HG02943 (cell line): ENCODE data around the gene AK1.
"Not testable (repeated sequence)": the region's sequence is repeated elsewhere in the genome, so short reads cannot be mapped to it uniquely, and the experiment has no call there.

Experiments used
- ATAC-seq: cut with Tn5 transposase; IDR thresholded peaks from one replicate; pipeline ENCODE4 v1.9.1; 2021; ENCODE audit warnings: mild to moderate bottlenecking, low read depth, moderate library complexity; ENCODE audit not compliant: unreplicated experiment

AK1 gene

GRCh38 chr9:127853312-127854183, 23.9 kb downstream of the AK1 start:
- ATAC-seq, result no peak

DNA sequence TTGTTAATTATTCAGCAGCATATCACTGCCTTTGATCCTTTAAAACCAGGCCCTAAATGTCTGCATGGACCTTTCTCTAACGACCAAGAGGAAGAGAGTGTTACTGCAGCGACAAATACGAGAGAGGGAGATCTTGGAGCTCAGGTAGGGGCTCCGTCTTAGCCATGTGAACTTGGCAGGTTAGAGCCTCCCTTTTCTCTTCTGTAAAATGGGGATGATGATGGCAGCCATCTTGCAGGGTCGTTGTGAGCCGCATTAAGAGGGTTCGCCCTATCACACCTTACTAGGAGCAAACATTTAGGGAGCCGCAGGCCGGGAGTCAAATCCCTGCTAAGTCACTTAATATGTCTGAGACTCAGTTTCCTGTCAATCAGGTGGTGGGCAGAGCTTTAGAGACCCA, 24.6 kb downstream of the AK1 start:
- ATAC-seq, result no peak

- ATAC-seq, result no peak
These were observed 27.1 kb downstream of the AK1 start for GRCh38 chr9:127850286-127850830.

GRCh38 chr9:127848756-127849504, 28.5 kb downstream of the AK1 start:
- ATAC-seq, result no peak

- no peak for ATAC-seq
These were observed 29.4 kb downstream of the AK1 start for GRCh38 chr9:127847833-127848755.

DNA sequence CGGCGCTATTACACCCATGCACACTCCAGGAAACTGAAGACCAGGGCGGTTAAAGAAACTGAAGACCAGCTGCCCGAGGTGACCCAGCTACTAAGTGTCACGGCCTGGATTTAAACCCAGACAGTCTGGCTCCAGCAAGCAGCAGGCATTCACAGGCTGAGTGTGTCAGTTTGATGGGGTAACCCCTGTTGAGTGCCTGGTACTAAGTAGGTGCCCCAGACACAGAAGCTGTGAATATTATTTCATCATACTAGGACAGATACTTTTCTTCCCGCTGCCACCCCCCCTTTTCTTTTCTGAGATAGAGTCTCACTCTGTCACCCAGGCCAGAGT, 30.3 kb downstream of the AK1 start:
- ATAC-seq, result no peak

- no peak for ATAC-seq
These were observed 30.9 kb downstream of the AK1 start for GRCh38 chr9:127846443-127847177.

- ATAC-seq, result not testable (repeated sequence)
These were observed 31.9 kb downstream of the AK1 start for GRCh38 chr9:127845619-127846018.

- ATAC-seq, result no peak
These were observed 32.6 kb downstream of the AK1 start for GRCh38 chr9:127844821-127845359.

DNA sequence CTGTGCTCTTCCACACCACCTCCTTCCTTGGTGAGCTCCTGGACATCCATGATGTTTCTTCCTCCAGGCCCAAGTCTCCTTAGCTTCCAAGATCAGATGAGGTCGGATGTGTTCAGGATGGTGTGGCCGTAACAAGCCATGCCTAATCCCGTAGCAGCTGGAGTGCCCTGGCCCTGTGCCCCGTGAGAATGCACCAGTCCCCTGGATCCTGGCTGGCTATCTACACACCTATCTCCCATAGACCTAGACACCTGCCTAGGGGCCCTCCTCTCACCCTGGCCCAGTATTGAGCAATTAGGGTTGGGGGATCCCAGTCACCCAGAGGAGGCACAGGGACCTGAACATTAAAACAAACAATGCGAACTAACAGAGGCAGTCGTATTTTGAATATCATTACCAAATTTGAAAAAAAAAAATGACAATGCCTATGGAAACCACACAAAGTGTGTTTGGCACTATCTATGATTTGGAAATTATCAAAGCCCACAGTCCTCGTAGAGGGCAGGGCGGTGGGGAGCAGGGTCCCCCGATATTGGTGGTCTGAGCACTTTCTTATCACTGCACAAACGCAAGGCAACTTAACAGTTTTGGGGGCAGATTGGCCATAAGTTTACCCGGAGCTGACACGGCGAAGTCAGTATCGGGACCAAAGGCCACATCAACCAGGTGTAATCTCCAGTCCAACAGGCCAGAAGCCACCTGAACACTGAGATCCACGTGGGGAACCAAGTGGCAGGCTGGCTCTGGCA, 36.2 kb downstream of the AK1 start:
- ATAC-seq, result no peak

DNA sequence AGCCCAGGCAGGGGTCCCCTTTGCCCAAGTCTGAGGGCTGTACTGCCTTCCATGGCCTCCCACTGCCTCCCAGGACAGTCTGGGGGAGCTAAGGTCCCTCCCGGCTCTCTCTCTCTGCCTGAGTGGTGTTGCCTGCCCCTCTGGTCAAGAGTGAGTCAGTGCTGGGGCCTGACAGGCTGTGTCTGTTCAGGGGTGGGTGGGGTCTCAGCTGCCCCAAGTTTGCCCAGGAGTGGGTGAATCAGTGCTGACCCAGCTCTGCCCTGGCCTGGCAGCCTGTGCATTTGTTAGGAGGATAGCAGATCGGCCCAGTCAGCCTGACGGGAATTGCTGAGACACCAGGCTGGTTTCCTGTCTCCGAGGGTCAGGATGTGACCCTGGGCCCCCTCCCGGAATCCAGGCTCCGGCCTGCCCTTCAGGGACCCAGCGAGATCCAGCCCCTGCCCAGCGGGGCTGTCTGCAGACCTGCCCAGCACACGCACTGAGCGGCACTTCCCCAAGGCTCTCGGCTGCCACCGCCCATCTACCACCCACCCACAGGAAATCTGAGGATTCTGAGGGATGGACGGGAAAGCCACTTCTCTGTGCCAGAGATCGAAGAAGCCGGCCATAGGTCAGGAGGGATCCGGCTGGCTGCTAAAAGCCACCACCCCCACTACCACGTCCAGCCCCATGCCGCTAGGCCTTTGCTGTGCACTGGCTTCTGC, 38.9 kb downstream of the AK1 start:
- no peak for ATAC-seq

- no peak for ATAC-seq
These were observed 40.1 kb downstream of the AK1 start for GRCh38 chr9:127837346-127837745.

GRCh38 chr9:127836561-127836960, 40.9 kb downstream of the AK1 start:
- ATAC-seq, result not testable (repeated sequence)

- no peak for ATAC-seq
These were observed 41.4 kb downstream of the AK1 start for GRCh38 chr9:127835991-127836516.

DNA sequence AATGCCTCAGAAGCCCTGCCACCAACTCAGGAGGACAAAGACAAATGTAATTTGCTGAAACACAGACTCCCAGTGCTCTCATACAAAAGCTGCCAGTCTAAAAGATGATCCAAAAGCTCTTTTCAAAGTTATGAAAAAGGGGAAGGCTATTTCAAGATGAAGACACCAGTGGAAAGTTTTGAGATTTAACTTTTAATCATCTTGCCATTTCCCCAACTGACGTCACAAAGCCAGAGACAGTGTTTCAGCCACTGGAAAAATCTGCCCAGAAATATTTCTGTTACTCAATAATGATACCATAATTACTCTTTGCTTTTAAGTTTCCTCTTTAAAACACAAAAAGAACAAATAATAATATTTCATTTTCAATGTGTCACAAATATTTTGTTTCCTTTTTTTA, 43.9 kb downstream of the AK1 start:
- no peak for ATAC-seq

DNA sequence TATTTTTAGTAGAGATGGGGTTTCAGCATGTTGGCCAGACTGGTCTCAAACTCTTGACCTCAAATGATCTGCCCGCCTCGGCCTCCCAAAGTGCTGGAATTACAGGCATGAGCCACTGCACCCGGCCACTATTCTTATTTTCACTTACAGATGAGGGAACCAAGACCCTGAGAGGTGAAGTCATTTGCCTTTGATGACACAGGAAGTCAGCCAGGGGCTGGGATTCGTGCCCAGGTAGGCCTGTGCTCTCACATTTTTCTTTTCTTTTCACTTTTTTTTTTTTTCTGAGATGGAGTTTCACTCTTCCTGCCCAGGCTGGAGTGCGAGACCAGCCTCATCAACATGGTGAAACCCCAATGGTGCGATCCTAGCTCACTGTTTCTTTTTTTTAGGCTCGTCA, 45.2 kb downstream of the AK1 start:
- ATAC-seq, result no peak

DNA sequence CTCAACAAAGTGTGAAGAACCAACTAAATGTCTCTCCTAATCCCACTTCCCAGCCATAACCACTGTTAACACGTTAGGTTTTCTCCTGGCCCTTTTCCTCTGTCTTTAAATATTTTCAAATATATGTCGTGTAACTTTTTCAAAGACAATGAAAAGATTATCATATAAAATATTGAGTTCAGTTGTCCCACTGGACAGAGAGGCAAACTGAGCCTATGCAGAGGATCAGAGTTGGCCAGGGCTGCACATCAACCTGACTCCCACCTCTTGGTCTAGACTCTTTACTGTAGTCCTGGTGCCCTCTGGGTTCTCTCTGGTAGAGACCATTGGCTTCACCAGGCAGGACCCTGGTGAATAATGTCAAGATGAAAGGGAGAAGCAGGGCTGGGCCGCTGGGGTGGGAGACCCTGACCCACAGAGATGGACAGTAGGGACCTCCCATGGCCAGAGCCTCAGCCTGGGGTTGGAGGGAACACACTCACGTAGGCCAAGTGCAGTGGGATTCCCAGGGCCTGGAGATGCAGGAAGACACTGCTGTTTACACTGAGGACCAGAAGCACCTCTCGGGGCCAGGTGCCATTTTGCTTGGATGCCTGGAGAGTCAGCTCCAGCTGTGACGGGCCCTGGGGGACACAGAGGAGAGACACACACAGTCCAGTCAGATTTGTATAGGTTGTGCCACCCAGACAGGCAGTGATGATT, 48.1 kb downstream of the AK1 start:
- no peak for ATAC-seq
